GM20000 (cell line): ENCODE results near the gene ZNF326.
"Not testable (repeated sequence)": the region's sequence is repeated elsewhere in the genome, so short reads cannot be mapped to it uniquely, and the experiment has no call there.

ENCODE experiments used
- DNase-seq: peaks from one replicate; pipeline ENCODE4 v3.0.0; 2012; ENCODE audit warnings: low spot score
- CTCF ChIP-seq: IDR thresholded peaks from 2 replicates; pipeline ENCODE4 v1.5.1; 2012; ENCODE audit warnings: mild to moderate bottlenecking, control low read depth; ENCODE audit errors: extremely low read depth, missing control alignments

The ZNF326 gene

GRCh38 chr1:89980605-89981004, 14.3 kb upstream of the ZNF326 start:
- TF ChIP-seq CTCF = no peak
- DNase-seq = no peak

DNA sequence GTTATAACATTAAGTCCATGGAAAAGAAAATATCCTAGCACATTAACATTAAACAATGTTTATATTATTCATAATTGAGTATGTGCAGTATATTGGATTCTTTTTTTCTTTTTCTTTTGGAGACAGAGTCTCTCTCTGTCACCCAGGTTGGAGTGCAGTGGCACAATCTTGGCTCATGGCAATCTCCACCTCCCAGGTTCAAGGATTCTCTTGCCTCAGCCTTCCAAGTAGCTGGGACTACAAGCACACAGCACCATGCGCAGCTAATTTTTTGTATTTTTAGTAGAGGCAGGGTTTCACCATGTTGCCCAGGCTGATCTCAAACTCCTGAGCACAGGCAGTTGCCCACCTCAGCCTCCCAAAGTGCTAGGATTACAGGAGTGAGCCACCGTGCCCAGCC, 12.1 kb upstream of the ZNF326 start:
- not testable (repeated sequence) for DNase-seq

DNA sequence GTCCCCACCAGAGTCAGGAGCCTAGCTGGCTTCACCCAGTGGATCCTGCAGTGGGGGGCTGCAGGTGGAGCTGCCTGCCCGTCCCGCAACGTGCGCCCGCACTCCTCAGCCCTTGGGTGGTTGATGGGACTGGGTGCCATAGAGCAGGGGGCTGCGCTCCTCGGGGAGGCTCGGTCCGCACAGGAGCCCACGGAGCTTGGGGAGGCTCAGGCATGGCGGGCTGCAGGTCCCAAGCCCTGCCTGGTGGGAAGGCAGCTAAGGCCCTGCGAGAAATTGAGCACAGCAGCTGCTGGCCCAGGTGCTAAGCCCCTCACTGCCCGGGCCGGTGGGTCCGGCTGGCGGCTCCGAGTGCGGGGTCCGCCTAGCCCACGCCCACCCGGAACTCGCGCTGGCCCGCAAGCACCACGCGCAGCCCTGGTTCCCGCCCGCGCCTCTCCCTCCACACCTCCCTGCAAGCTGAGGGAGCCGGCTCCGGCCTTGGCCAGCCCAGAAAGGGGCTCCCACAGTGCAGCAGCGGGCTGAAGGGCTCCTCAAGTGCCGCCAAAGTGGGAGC, 10.3 kb upstream of the ZNF326 start:
- not testable (repeated sequence) for DNase-seq

DNA sequence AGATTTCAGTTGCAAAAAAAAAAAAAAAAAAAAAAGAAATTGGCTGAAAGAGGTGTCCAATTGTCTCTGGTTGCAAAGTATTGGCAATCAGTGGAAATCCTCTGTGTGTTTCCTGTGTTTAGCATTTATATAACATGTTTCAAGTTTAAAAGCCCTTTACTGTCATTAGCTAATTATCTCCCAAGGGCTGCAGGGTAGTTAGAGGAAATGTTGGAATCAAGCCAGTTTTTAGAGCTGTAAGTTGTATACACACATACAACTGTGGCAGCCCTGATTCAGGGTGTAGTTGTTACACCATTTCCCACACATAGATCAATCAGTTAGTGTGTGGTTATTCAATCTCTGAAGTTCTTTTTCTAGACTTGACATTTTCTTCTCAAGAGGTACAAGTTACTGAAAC, 8.9 kb upstream of the ZNF326 start:
- no peak for DNase-seq
- no peak for TF ChIP-seq CTCF

GRCh38 chr1:89987159-89987819, 7.6 kb upstream of the ZNF326 start:
- peak; percentile 87 for DNase-seq
- TF ChIP-seq CTCF = peak; percentile 63

DNA sequence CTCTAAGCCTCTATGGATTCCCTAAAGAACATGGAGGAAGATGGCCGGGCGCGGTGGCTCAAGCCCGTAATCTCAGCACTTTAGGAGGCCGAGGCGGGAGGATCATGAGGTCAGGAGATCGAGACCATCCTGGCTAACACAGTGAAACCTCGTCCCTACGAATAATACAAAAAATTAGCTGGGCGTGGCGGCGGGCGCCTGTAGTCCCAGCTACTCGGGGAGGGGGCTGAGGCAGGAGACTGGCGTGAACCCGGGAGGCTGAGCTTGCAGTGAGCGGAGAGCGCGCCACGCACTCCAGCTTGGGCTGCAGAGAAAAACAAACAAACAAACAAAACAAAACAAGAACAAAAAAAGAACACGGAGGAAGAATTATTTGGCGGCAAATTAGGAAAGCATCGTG, 5.8 kb upstream of the ZNF326 start:
- DNase-seq = no peak

GRCh38 chr1:89989799-89990198, 5.1 kb upstream of the ZNF326 start:
- no peak for TF ChIP-seq CTCF

More for the DNA sequence above, 5.8 kb upstream of the ZNF326 start:
- no peak for TF ChIP-seq CTCF

DNA sequence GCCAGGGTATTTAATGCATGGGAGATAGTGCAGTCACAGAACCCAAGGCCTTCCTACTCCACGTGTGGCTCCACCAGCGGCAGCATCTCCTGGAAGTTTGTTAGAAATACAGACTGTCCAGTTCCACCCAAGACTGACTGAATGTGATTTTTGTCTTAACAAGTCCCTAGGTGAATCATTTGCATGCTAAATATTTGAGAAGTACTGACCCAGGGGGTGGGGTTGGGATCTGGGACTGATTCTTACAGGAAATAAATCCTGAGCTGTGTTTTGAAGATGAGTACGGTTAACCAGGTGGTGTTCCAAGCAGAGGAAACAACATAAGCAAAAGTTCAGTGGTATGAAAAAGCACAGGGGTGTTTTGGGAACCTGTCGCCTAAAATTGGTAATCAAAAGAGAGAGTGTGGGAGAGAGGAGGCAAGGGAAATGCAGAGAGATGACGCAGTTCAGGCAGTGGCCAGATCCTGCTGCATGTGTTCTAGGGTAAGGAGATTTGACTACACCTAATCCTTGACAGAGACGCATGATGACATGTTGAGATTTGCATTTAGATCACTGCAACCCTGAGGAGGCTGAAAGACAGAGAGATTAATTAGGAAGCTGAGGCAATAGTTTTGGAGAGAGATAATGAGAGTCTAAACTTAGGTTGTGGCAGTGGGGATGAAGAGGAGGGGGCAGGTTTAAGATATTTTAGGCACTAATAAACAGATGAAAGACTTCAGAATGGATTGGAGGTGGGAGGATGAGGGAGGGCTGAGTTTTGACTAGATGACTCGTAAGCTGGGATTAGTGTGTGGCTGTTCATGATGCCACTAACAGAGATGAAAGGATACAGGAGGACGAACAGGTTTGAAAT, 3.7 kb upstream of the ZNF326 start:
- DNase-seq = no peak
- TF ChIP-seq CTCF = no peak

More at GRCh38 chr1:89989799-89990198, 5.1 kb upstream of the ZNF326 start:
- DNase-seq = no peak
